Esophagus squamous epithelium (tissue), 4 donors: ENCODE measurements around the gene NSUN6.

ENCODE experiments used
- CTCF ChIP-seq, 6 experiments: fragments of 450-650 bp in 4 of 6; fragments of 200-600 bp in 2 of 6; sonication (generic) in 2 of 6; IDR thresholded peaks; one replicate each; pipeline ENCODE4 v1.5.1; 2016 to 2019; ENCODE audit warnings: antibody characterized with exemption in 6 of 6, mild to moderate bottlenecking in 4 of 6, moderate library complexity in 4 of 6
- POLR2A ChIP-seq, 4 donors: fragments of 450-650 bp; IDR thresholded peaks; one replicate each; pipeline ENCODE4 v1.6.1; 2017; ENCODE audit warnings: antibody characterized with exemption in 4 of 4, mild to moderate bottlenecking in 4 of 4, moderate library complexity in 3 of 4

GRCh38 chr10:18542832-18543231 is 108.6 kb downstream of the NSUN6 start:
- no peak for TF ChIP-seq CTCF (IDR thresholded peaks at IDR 0.05)
- no peak for TF ChIP-seq POLR2A (IDR thresholded peaks at IDR 0.05)
